ENCODE data around the gene XPO1.

The XPO1 gene

GRCh38 chr2:61434314-61434713 is 103.8 kb downstream of the XPO1 start:
- DNase-seq (ENCODE audit: low read depth) = no peak

GRCh38 chr2:61433606-61434005 is 104.5 kb downstream of the XPO1 start:
- no peak for DNase-seq (ENCODE audit: low read depth)

- no peak for DNase-seq (ENCODE audit: low read depth)
Measured at GRCh38 chr2:61432990-61433389, 105.2 kb downstream of the XPO1 start.

DNA sequence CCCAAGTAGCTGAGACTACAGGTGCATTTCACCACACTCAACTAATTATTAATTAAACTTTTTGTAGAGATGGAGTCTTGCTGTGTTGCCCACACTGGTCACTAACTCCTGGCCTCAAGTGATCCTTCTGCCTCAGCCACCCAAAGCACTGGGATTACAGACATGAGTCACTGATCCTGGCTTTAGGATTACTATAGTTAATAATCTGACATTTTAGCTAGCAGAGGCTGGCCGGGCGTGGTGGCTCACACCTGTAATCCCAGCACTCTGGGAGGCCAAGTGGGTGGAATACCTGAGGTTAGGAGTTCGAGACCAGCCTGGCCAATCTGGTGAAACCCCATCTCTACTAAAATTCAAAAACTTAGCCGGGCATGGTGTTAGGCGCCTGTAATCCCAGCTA is 106.8 kb downstream of the XPO1 start:
- DNase-seq (ENCODE audit: low read depth) = no peak

Measured in stimulated activated CD8-positive, alpha-beta memory T cell treated with anti-CD3 and anti-CD28 coated beads, Interleukin-12 subunit alpha, Interleukin-12 subunit beta, amount 100 ng/mL, for 4 hours (primary cell).